Endothelial cell of umbilical vein (primary cell): ENCODE measurements around the gene RPL9.

Source experiments
- EZH2 ChIP-seq: IDR thresholded peaks from 2 replicates; pipeline ENCODE4 v1.6.1; 2012; ENCODE audit warnings: borderline replicate concordance, low read depth, mild to moderate bottlenecking, moderate library complexity, low read length, inconsistent platforms; ENCODE audit not compliant: severe bottlenecking
- POLR2A ChIP-seq: IDR thresholded peaks from 2 replicates; pipeline ENCODE4 v1.6.1; 2012; ENCODE audit warnings: low read depth, mild to moderate bottlenecking, control low read depth, low read length
- POLR2AphosphoS5 ChIP-seq: IDR thresholded peaks from 2 replicates; pipeline ENCODE4 v1.6.1; 2012; ENCODE audit warnings: low read depth, mild to moderate bottlenecking, control low read depth, low read length, moderate library complexity; ENCODE audit not compliant: insufficient read depth
- TF ChIP-seq, protein P1 (sequence below), 2 donors: IDR thresholded peaks; 1 replicate in 1 of 2; 2 replicates in 1 of 2; pipeline ENCODE4 v1.5.1; 2011; ENCODE audit warnings: low read length in 2 of 2, mild to moderate bottlenecking in 2 of 2, moderate library complexity in 2 of 2, control low read depth in 1 of 2, inconsistent platforms in 1 of 2, low read depth in 1 of 2; ENCODE audit not compliant: insufficient read depth in 1 of 2; ENCODE audit errors: extremely low read depth in 1 of 2

DNA sequence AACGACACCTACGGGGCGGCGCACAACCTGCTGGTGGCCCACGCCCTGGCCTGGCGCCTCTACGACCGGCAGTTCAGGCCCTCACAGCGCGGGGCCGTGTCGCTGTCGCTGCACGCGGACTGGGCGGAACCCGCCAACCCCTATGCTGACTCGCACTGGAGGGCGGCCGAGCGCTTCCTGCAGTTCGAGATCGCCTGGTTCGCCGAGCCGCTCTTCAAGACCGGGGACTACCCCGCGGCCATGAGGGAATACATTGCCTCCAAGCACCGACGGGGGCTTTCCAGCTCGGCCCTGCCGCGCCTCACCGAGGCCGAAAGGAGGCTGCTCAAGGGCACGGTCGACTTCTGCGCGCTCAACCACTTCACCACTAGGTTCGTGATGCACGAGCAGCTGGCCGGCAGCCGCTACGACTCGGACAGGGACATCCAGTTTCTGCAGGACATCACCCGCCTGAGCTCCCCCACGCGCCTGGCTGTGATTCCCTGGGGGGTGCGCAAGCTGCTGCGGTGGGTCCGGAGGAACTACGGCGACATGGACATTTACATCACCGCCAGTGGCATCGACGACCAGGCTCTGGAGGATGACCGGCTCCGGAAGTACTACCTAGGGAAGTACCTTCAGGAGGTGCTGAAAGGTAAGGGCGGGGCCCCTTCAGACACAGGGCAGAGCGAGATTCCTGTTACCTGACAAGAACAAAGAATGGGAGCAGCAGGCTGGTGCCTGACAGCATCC is 11.7 kb downstream of the RPL9 start:
- TF ChIP-seq POLR2AphosphoS5, result no peak
- TF ChIP-seq, protein P1, sequence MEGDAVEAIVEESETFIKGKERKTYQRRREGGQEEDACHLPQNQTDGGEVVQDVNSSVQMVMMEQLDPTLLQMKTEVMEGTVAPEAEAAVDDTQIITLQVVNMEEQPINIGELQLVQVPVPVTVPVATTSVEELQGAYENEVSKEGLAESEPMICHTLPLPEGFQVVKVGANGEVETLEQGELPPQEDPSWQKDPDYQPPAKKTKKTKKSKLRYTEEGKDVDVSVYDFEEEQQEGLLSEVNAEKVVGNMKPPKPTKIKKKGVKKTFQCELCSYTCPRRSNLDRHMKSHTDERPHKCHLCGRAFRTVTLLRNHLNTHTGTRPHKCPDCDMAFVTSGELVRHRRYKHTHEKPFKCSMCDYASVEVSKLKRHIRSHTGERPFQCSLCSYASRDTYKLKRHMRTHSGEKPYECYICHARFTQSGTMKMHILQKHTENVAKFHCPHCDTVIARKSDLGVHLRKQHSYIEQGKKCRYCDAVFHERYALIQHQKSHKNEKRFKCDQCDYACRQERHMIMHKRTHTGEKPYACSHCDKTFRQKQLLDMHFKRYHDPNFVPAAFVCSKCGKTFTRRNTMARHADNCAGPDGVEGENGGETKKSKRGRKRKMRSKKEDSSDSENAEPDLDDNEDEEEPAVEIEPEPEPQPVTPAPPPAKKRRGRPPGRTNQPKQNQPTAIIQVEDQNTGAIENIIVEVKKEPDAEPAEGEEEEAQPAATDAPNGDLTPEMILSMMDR (IDR thresholded peaks at IDR 0.05; ENCODE audit: extremely low read depth in 1 of 2, insufficient read depth in 1 of 2, low read depth in 1 of 2, low read length in 2 of 2), result peak; percentile 48 to 62
- TF ChIP-seq POLR2A, result no peak
- no peak for TF ChIP-seq EZH2
